HEK293 (cell line): Measurements from ENCODE around the gene MOG.
A peak's percentile ranks its signal among the peaks of the same experiment; 100 is the strongest.
"Not testable (repeated sequence)": the region's sequence is repeated elsewhere in the genome, so short reads cannot be mapped to it uniquely, and the experiment has no call there.

Experiments
- CTCF ChIA-PET: fragments of 350-600 bp; formaldehyde crosslinking; extraction: SDS; loops from one replicate; lab custom pipeline; 2021; ENCODE audit warnings: antibody characterized with exemption; lab: Yijun Ruan, JAX
- POLR2A ChIA-PET: fragments of 300-600 bp; formaldehyde crosslinking; extraction: SDS; loops from one replicate; lab custom pipeline; 2020; ENCODE audit warnings: antibody characterized with exemption, inconsistent platforms; lab: Yijun Ruan, JAX
- H3K27ac ChIP-seq: fragments of 200-500 bp; sonication (Bioruptor generic); 2 replicates; pipeline ENCODE4 v1.5.1; 2014; ENCODE audit warnings: low read depth, low read length, control low read depth, inconsistent platforms; ENCODE audit errors: extremely low read depth
- H3K36me3 ChIP-seq, 2 experiments: fragments of 200-500 bp in 1 of 2; sonication (Bioruptor generic) in 1 of 2; 1 replicate in 1 of 2; 2 replicates in 1 of 2; pipeline ENCODE4 v1.5.1; 2014 to 2017; ENCODE audit warnings: inconsistent platforms in 2 of 2, low read length in 2 of 2; ENCODE audit not compliant: control insufficient read depth in 2 of 2, insufficient read depth in 1 of 2
- H3K4me1 ChIP-seq: fragments of 200-500 bp; sonication (Bioruptor generic); 2 replicates; pipeline ENCODE4 v1.5.1; 2014; ENCODE audit warnings: mild to moderate bottlenecking, low read length, inconsistent platforms; ENCODE audit not compliant: control insufficient read depth, insufficient read depth
- H3K4me3 ChIP-seq: 2 replicates; pipeline ENCODE4 v1.5.1; 2011; ENCODE audit warnings: low read depth, mild to moderate bottlenecking, control low read depth, low read length, moderate library complexity
- H3K9me3 ChIP-seq: fragments of 200-500 bp; sonication (Bioruptor generic); 2 replicates; pipeline ENCODE4 v1.5.1; 2014; ENCODE audit warnings: low read depth, low read length, inconsistent platforms; ENCODE audit not compliant: control insufficient read depth, insufficient read depth
- SCRT2 ChIP-seq: fragments of 450-650 bp; formaldehyde crosslinking; IDR thresholded peaks from 2 replicates; pipeline ENCODE4 v1.5.1; 2016; ENCODE audit warnings: missing biosample characterization, missing genetic modification characterization
- ZBTB6 ChIP-seq: fragments of 450-650 bp; formaldehyde crosslinking; IDR thresholded peaks from 2 replicates; pipeline ENCODE4 v1.5.1; 2017; ENCODE audit warnings: missing biosample characterization, missing genetic modification characterization
- ZNF114 ChIP-seq: fragments of 450-650 bp; formaldehyde crosslinking; IDR thresholded peaks from 2 replicates; pipeline ENCODE4 v1.5.0; 2017; ENCODE audit warnings: missing biosample characterization, missing genetic modification characterization
- ZNF16 ChIP-seq: fragments of 450-650 bp; formaldehyde crosslinking; IDR thresholded peaks from 2 replicates; pipeline ENCODE4 v1.5.1; 2016; ENCODE audit warnings: low read depth, missing biosample characterization, missing genetic modification characterization
- ZNF174 ChIP-seq: fragments of 450-650 bp; formaldehyde crosslinking; IDR thresholded peaks from 2 replicates; pipeline ENCODE4 v1.5.0; 2017; ENCODE audit warnings: missing biosample characterization, mild to moderate bottlenecking, missing genetic modification characterization
- ZNF280C ChIP-seq: fragments of 450-650 bp; formaldehyde crosslinking; IDR thresholded peaks from 2 replicates; pipeline ENCODE4 v1.5.1; 2016; ENCODE audit warnings: missing biosample characterization, missing genetic modification characterization
- ZNF488 ChIP-seq: fragments of 450-650 bp; formaldehyde crosslinking; IDR thresholded peaks from 2 replicates; pipeline ENCODE4 v1.5.1; 2016; ENCODE audit warnings: missing biosample characterization, missing genetic modification characterization
- ZNF510 ChIP-seq: fragments of 450-650 bp; formaldehyde crosslinking; IDR thresholded peaks from 2 replicates; pipeline ENCODE4 v1.5.1; 2018; ENCODE audit warnings: mild to moderate bottlenecking, missing genetic modification characterization, missing biosample characterization; ENCODE audit not compliant: insufficient replicate concordance
- ZNF658 ChIP-seq: fragments of 450-650 bp; formaldehyde crosslinking; IDR thresholded peaks from 2 replicates; pipeline ENCODE4; 2016; ENCODE audit warnings: missing biosample characterization, missing genetic modification characterization

Gene MOG

GRCh38 chr6:29661502-29662141 is 4.7 kb downstream of the MOG start:
- not testable (repeated sequence) for H3K4me1 ChIP-seq, H3K9me3 ChIP-seq, H3K27ac ChIP-seq, H3K36me3 ChIP-seq, H3K4me3 ChIP-seq
- POLR2A ChIA-PET = interaction anchor here (0.8 to 1.0 kb wide), 2 partner anchors 8 to 26 kb away, joined by 4 to 5 read pairs; no protein-coding TSS in a partner anchor
- CTCF ChIA-PET = interaction anchor here (0.6 to 10.1 kb wide), 2 partner anchors 10 to 201 kb away, joined by 3 to 287 read pairs; no protein-coding TSS in a partner anchor

GRCh38 chr6:29663300-29664042 is 6.6 kb downstream of the MOG start:
- Histone ChIP-seq H3K9me3 (no peaks in the 10 kb centered on the region), H3K36me3 (no peaks in the 10 kb centered on the region), H3K4me1 (peaks cover 3% of the 10 kb centered on the region; the same call in 1 of the 2 replicates), H3K27ac (no peak overlapping the region), H3K4me3 (no peak overlapping the region)
- ChIA-PET CTCF (interaction anchor here (0.6 to 10.1 kb wide), 4 partner anchors 12 to 349 kb away, joined by 4 to 287 read pairs (median 6); no protein-coding TSS in a partner anchor), POLR2A (interaction anchor here (0.6 to 1.5 kb wide), 2 partner anchors 13 to 33 kb away, joined by 3 to 5 read pairs; no protein-coding TSS in a partner anchor)
- TF ChIP-seq ZNF174 (tag by site-specific recombination) = no peak
- peak; percentile 77 for TF ChIP-seq SCRT2 (tag by site-specific recombination)

- TF ChIP-seq ZNF280C (no peak), ZNF114 (tag by site-specific recombination) (no peak), ZNF658 (tag by site-specific recombination) (no peak), ZNF16 (tag by site-specific recombination) (no peak), ZNF510 (tag by site-specific recombination) (no peak)
- Histone ChIP-seq H3K9me3 (no peaks in the 10 kb centered on the region), H3K4me1 (peaks cover 3% of the 10 kb centered on the region; the same call in 1 of the 2 replicates), H3K4me3 (no peak overlapping the region), H3K27ac (no peak overlapping the region), H3K36me3 (no peaks in the 10 kb centered on the region)
- POLR2A ChIA-PET = interaction anchor here (1.1 to 1.8 kb wide), 2 partner anchors 16 to 33 kb away, joined by 4 to 7 read pairs; partner anchors contain the start of gene GABBR1
- CTCF ChIA-PET = interaction anchor here (0.6 to 10.1 kb wide), 13 partner anchors 9 to 1968 kb away, joined by 3 to 287 read pairs (median 4); partner anchors contain the start of gene MOG
These were observed 9.3 kb downstream of the MOG start for GRCh38 chr6:29665942-29666825.

- ChIA-PET POLR2A (interaction anchor here (1.1 to 1.8 kb wide), 2 partner anchors 16 to 34 kb away, joined by 4 to 7 read pairs; partner anchors contain the start of gene GABBR1), CTCF (interaction anchor here (0.6 to 10.1 kb wide), 9 partner anchors 10 to 1916 kb away, joined by 3 to 287 read pairs (median 4); partner anchors contain the start of gene MOG)
- TF ChIP-seq ZNF488 (tag by site-specific recombination) = no peak
- no peak for TF ChIP-seq ZBTB6 (tag by site-specific recombination)
- Histone ChIP-seq H3K4me1 (peaks cover 3% of the 10 kb centered on the region; the same call in 1 of the 2 replicates), H3K4me3 (no peak overlapping the region), H3K36me3 (no peaks in the 10 kb centered on the region), H3K27ac (no peak overlapping the region), H3K9me3 (no peaks in the 10 kb centered on the region)
These were observed 9.9 kb downstream of the MOG start for GRCh38 chr6:29666826-29667130.
